Thyroid gland (tissue), 4 donors: ENCODE measurements around the gene PCDHA12.

Source experiments
- POLR2A ChIP-seq, 2 donors: fragments of 450-650 bp; IDR thresholded peaks; one replicate each; pipeline ENCODE4 v1.6.1; 2017; ENCODE audit warnings: antibody characterized with exemption in 2 of 2, mild to moderate bottlenecking in 2 of 2, moderate library complexity in 1 of 2
- TF ChIP-seq, protein P1 (sequence below), 6 experiments: fragments of 200-600 bp in 3 of 6; fragments of 450-650 bp in 3 of 6; sonication (generic) in 3 of 6; IDR thresholded peaks; one replicate each; pipeline ENCODE4 v1.5.1; 2016 to 2019; ENCODE audit warnings: antibody characterized with exemption in 6 of 6, mild to moderate bottlenecking in 2 of 6, inconsistent platforms in 1 of 6, moderate library complexity in 1 of 6

DNA sequence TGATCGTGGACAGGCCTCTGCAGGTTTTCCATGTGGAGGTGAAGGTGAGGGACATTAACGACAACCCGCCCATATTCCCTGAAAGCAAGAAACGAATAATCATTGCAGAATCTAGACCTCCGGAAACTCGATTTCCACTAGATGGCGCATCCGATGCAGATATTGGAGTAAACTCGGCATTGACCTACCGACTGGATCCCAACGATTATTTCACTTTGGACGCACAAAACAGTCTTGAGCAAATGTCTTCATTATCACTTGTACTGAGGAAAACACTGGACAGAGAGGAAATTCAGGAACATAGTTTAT, 7.4 kb downstream of the PCDHA12 start:
- TF ChIP-seq, protein P1, sequence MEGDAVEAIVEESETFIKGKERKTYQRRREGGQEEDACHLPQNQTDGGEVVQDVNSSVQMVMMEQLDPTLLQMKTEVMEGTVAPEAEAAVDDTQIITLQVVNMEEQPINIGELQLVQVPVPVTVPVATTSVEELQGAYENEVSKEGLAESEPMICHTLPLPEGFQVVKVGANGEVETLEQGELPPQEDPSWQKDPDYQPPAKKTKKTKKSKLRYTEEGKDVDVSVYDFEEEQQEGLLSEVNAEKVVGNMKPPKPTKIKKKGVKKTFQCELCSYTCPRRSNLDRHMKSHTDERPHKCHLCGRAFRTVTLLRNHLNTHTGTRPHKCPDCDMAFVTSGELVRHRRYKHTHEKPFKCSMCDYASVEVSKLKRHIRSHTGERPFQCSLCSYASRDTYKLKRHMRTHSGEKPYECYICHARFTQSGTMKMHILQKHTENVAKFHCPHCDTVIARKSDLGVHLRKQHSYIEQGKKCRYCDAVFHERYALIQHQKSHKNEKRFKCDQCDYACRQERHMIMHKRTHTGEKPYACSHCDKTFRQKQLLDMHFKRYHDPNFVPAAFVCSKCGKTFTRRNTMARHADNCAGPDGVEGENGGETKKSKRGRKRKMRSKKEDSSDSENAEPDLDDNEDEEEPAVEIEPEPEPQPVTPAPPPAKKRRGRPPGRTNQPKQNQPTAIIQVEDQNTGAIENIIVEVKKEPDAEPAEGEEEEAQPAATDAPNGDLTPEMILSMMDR (IDR thresholded peaks at IDR 0.05) = peak in 4 of 6 experiments; percentile 10 to 38 (median 31)
- no peak for TF ChIP-seq POLR2A (IDR thresholded peaks at IDR 0.05)
